ENCODE data around the gene HACL1. TPM values are rescaled to one million over a fixed set of nuclear protein-coding genes. Genes with fewer than 3 reads are reported as not detected.

HACL1 gene
- total RNA-seq, 1 experiment from 2014 or later = 25.5 TPM

DNA sequence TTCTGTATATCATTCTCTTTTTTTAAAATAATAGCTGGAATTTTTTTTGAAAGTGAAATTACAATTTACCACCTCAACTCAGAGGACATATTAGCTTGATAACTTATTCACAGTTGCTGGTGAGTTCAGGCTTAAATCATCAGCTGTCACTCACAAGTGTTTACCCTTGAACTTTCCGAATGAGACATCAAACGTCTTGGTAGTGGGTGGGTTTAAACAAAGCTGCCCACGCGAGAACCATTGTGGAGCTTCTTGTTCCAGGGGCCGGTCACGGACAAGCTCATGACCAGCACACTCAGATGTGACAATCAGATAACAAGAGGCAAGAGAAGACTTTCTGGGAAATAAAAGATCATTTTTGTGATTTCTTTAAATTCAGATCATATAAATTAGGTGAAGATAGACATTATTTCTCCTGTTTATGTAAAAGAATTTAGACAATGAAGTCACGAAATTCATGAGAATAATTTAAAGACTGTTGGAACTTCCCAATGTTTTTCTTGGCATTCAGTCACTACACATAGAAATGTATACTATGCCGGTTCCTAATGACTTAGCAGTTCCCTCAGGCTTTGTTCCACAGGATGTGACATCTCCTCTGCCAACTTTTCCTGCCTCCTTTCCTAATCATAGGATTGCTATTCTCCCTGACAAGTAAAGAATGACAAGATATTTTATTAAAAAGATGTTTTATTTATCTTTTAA is 29.4 kb upstream of the HACL1 start:
- H3K36me3 ChIP-seq (ENCODE audit: low read depth, low read length) = no peaks in the 10 kb centered on the region
- intact Hi-C loops (cut with micrococcal nuclease) = loop anchor here (1.0 to 10.0 kb wide), 7 partner anchors 16 to 614 kb away; partner anchors contain the start of gene ANKRD28
- H3K4me3 ChIP-seq (ENCODE audit: low read length) = peak overlapping the region; percentile 55
- H4K20me1 ChIP-seq (ENCODE audit: low read length) = no peaks in the 10 kb centered on the region
- peak; percentile 86 for DNase-seq
- H3K9me3 ChIP-seq (ENCODE audit: low read length) = no peaks in the 10 kb centered on the region
- CTCF ChIA-PET = interaction anchor here (0.6 to 1.3 kb wide), 6 partner anchors 15 to 418 kb away, joined by 3 to 6 read pairs (median 4); no protein-coding TSS in a partner anchor
- no peaks in the 10 kb centered on the region for H3K79me2 ChIP-seq (ENCODE audit: low read length)
- H3K27me3 ChIP-seq (ENCODE audit: low read length) = no peaks in the 10 kb centered on the region
- POLR2A ChIA-PET (ENCODE audit: unreplicated experiment) = interaction anchor here (0.6 to 1.0 kb wide), 5 partner anchors 23 to 180 kb away, joined by 3 to 19 read pairs (median 3); no protein-coding TSS in a partner anchor
- no TSS peak for BruUV-seq (replicated peaks)
- H3K27ac ChIP-seq (ENCODE audit: low read length) = peak overlapping the region; percentile 89
- peaks cover 19% of the 10 kb centered on the region for H3F3A ChIP-seq (ENCODE audit: low read length, unreplicated experiment)
- peaks cover 58% of the 10 kb centered on the region for H3K4me1 ChIP-seq (ENCODE audit: insufficient read depth, low read length)
- H3K4me2 ChIP-seq (ENCODE audit: low read length) = peak overlapping the region; percentile 85
- H2AFZ ChIP-seq (ENCODE audit: low read length) = peak overlapping the region; percentile 67
- H3K9ac ChIP-seq (ENCODE audit: low read length) = peak overlapping the region; percentile 63
- TF ChIP-seq, protein P1, sequence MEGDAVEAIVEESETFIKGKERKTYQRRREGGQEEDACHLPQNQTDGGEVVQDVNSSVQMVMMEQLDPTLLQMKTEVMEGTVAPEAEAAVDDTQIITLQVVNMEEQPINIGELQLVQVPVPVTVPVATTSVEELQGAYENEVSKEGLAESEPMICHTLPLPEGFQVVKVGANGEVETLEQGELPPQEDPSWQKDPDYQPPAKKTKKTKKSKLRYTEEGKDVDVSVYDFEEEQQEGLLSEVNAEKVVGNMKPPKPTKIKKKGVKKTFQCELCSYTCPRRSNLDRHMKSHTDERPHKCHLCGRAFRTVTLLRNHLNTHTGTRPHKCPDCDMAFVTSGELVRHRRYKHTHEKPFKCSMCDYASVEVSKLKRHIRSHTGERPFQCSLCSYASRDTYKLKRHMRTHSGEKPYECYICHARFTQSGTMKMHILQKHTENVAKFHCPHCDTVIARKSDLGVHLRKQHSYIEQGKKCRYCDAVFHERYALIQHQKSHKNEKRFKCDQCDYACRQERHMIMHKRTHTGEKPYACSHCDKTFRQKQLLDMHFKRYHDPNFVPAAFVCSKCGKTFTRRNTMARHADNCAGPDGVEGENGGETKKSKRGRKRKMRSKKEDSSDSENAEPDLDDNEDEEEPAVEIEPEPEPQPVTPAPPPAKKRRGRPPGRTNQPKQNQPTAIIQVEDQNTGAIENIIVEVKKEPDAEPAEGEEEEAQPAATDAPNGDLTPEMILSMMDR (conservative IDR thresholded peaks at IDR 0.05; ENCODE audit: low read depth, low read length) = no peak
- TF ChIP-seq EZH2phosphoT487 (IDR thresholded peaks at IDR 0.05; ENCODE audit: borderline replicate concordance, low read length) (no peak), EZH2 (IDR thresholded peaks at IDR 0.05; ENCODE audit: low read length, unreplicated experiment) (no peak)
- ATAC-seq = peak; percentile 44
- no peaks in the 10 kb centered on the region for H3K9me2 ChIP-seq (replicated peaks; ENCODE audit: low read length)

DNA sequence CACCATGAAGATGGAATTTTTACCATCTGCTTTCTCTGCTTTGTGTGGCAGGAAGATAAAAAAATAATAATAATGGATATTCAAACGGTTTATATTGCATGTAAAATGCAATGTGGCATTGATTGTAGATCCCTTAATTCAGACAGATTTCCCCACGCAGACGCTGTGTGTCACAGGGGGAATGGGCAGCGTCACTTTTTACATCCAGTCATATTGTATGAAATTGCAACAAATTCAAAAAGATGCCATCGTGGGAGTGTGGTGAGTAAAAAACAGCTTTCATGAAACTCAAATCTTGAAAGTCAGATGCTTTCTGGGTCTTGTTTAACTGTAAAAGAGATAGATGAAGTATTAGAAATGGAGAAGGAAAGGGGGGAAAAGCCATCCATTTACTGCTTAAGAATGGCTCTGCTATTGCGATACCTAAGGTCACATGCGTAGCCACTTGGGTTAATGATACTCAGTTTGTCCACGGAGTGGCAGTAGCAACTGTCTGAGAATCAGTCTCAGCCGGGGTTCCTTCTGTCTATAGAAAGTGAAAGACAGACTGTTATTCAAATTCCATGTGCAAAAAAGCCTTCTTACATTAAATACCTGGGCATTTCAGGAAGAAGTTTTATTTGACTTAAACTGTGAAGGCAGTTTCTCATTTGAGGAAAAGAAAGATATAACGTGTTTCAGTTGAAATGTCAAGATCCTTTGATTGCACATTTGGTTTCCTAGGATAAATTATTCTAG is 28.7 kb upstream of the HACL1 start:
- Histone ChIP-seq H3K9me2 (replicated peaks; ENCODE audit: low read length) (no peaks in the 10 kb centered on the region), H3K27ac (ENCODE audit: low read length) (peak overlapping the region; percentile 89), H2AFZ (ENCODE audit: low read length) (peak overlapping the region; percentile 67; the same call in 1 of the 2 replicates), H3K9ac (ENCODE audit: low read length) (peak overlapping the region; percentile 63), H3K79me2 (ENCODE audit: low read length) (no peaks in the 10 kb centered on the region), H3K9me3 (ENCODE audit: low read length) (no peaks in the 10 kb centered on the region), H3K4me1 (ENCODE audit: insufficient read depth, low read length) (peaks cover 50% of the 10 kb centered on the region), H4K20me1 (ENCODE audit: low read length) (no peaks in the 10 kb centered on the region), H3K27me3 (ENCODE audit: low read length) (no peaks in the 10 kb centered on the region), H3F3A (ENCODE audit: low read length, unreplicated experiment) (peaks cover 19% of the 10 kb centered on the region), H3K4me2 (ENCODE audit: low read length) (peak overlapping the region; percentile 85), H3K36me3 (ENCODE audit: low read depth, low read length) (no peaks in the 10 kb centered on the region), H3K4me3 (ENCODE audit: low read length) (peak overlapping the region; percentile 55)
- intact Hi-C loops (cut with micrococcal nuclease) = loop anchor here (1.0 to 10.0 kb wide), 7 partner anchors 17 to 615 kb away; partner anchors contain the start of gene ANKRD28
- DNase-seq (peak; percentile 92), ATAC-seq (peak; percentile 68)
- TF ChIP-seq, protein P1 (conservative IDR thresholded peaks at IDR 0.05; ENCODE audit: low read depth, low read length) = peak; percentile 95
- TF ChIP-seq EZH2 (IDR thresholded peaks at IDR 0.05; ENCODE audit: low read length, unreplicated experiment) (no peak), EZH2phosphoT487 (IDR thresholded peaks at IDR 0.05; ENCODE audit: borderline replicate concordance, low read length) (no peak)
- ChIA-PET CTCF (interaction anchor here (0.5 to 1.3 kb wide), 5 partner anchors 16 to 419 kb away, joined by 3 to 6 read pairs (median 4); no protein-coding TSS in a partner anchor), POLR2A (ENCODE audit: unreplicated experiment) (interaction anchor here (0.6 to 1.0 kb wide), 4 partner anchors 24 to 180 kb away, joined by 3 to 19 read pairs (median 3); no protein-coding TSS in a partner anchor)
- no TSS peak for BruUV-seq (replicated peaks)
